A549 (cell line): ENCODE data around the gene MVB12B. TPM values are rescaled to one million over a fixed set of nuclear protein-coding genes. Genes with fewer than 3 reads are reported as not detected.

Experiments used
- ATAC-seq, 2 experiments: fragments of 200-7000 bp in 1 of 2; fragments of >200 bp in 1 of 2; cut with Nextera tagmentation in 1 of 2; cut with Tn5 transposase in 1 of 2; 3 replicates each; pipeline versions ENCODE4 v1.8.0 to v1.9.1; 2018 to 2020; ENCODE audit warnings: mild to moderate bottlenecking in 1 of 2, moderate library complexity in 1 of 2
- CTCF ChIA-PET: fragments of 300-600 bp; sonication (Branson Sonifier 250); formaldehyde crosslinking; extraction: SDS; loops from one replicate; lab custom pipeline; 2021; ENCODE audit warnings: antibody characterized with exemption, inconsistent platforms; lab: Yijun Ruan, JAX
- POLR2A ChIA-PET: fragments of 350-600 bp; formaldehyde crosslinking; extraction: SDS; loops from one replicate; lab custom pipeline; 2021; ENCODE audit warnings: antibody characterized with exemption, inconsistent platforms; lab: Yijun Ruan, JAX
- DNase-seq, 2 experiments: peaks; one replicate each; pipeline versions ENCODE4 v3.0.0 to v3.0.0-alpha.2; 2011 to 2016; ENCODE audit warnings: low read depth in 1 of 2, low spot score in 1 of 2
- FAIRE-seq: peaks from 2 replicates; lab custom pipeline; 2011; peaks lifted over from hg19 to GRCh38; lab: Jason Lieb, UNC
- H3K27ac ChIP-seq, 2 experiments: fragments of >200 bp; sonication (Bioruptor Twin); formaldehyde crosslinking; 3 replicates each; pipeline ENCODE4 v1.5.1; 2016 to 2017
- H3K4me1 ChIP-seq: fragments of >200 bp; sonication (Bioruptor Twin); formaldehyde crosslinking; 3 replicates; pipeline ENCODE4 v1.6.1; 2016
- H3K4me2 ChIP-seq: fragments of >200 bp; sonication (Bioruptor Twin); formaldehyde crosslinking; 3 replicates; pipeline ENCODE4 v1.6.1; 2016
- H3K4me3 ChIP-seq: fragments of >200 bp; sonication (Bioruptor Twin); formaldehyde crosslinking; 3 replicates; pipeline ENCODE4 v1.5.1; 2016
- H3K9me3 ChIP-seq: fragments of >200 bp; sonication (Bioruptor Twin); formaldehyde crosslinking; 3 replicates; pipeline ENCODE4 v1.6.1; 2016
- ATOH8 ChIP-seq: fragments of 250-450 bp; sonication (Bioruptor Pico); IDR thresholded peaks from 2 replicates; pipeline ENCODE4 v1.5.0; 2020; ENCODE audit warnings: low read depth, mild to moderate bottlenecking, moderate library complexity
- CBX2 ChIP-seq: fragments of 200-600 bp; sonication (generic); IDR thresholded peaks from 2 replicates; pipeline ENCODE4 v1.6.1; 2016; ENCODE audit warnings: low read depth, mild to moderate bottlenecking, borderline replicate concordance
- CTCF ChIP-seq: fragments of >200 bp; sonication (Bioruptor Twin); formaldehyde crosslinking; IDR thresholded peaks from 3 replicates; pipeline ENCODE4 v1.5.1; 2016
- E2F6 ChIP-seq: IDR thresholded peaks from 2 replicates; pipeline ENCODE4 v1.6.1; 2012; ENCODE audit warnings: low read depth, borderline replicate concordance
- ESRRA ChIP-seq: fragments of 150-350 bp; IDR thresholded peaks from 2 replicates; pipeline ENCODE4 v1.6.1; 2014; ENCODE audit warnings: mild to moderate bottlenecking, low read length, borderline replicate concordance
- FOSB ChIP-seq: fragments of 250-450 bp; sonication (Bioruptor Pico); IDR thresholded peaks from 2 replicates; pipeline ENCODE4 v1.5.0; 2020; ENCODE audit warnings: mild to moderate bottlenecking, moderate library complexity
- HDAC2 ChIP-seq: fragments of 200-600 bp; sonication (generic); IDR thresholded peaks from 2 replicates; pipeline ENCODE4 v1.6.1; 2016
- HEYL ChIP-seq: fragments of 250-450 bp; sonication (Bioruptor Pico); IDR thresholded peaks from 2 replicates; pipeline ENCODE4 v1.8.0; 2021; ENCODE audit warnings: mild to moderate bottlenecking, moderate library complexity
- HOXB13 ChIP-seq: fragments of 250-450 bp; sonication (Bioruptor Pico); IDR thresholded peaks from 2 replicates; pipeline ENCODE4 v1.5.0; 2020; ENCODE audit warnings: low read depth, mild to moderate bottlenecking, moderate library complexity
- JUNB ChIP-seq: fragments of >200 bp; sonication (Bioruptor Twin); formaldehyde crosslinking; IDR thresholded peaks from 2 replicates; pipeline ENCODE4 v1.6.1; 2016
- MAFK ChIP-seq: fragments of 450-650 bp; IDR thresholded peaks from 2 replicates; pipeline ENCODE4 v1.6.1; 2014; ENCODE audit not compliant: partially characterized antibody
- MAZ ChIP-seq: fragments of 150-350 bp; IDR thresholded peaks from 2 replicates; pipeline ENCODE4 v1.6.1; 2014; ENCODE audit warnings: antibody characterized with exemption, low read depth, low read length, borderline replicate concordance
- NFE2L2 ChIP-seq: fragments of 150-350 bp; conservative IDR thresholded peaks from 2 replicates; pipeline ENCODE4 v1.6.1; 2014; ENCODE audit warnings: low read length
- NR3C1 ChIP-seq: fragments of >200 bp; sonication (Bioruptor Twin); formaldehyde crosslinking; IDR thresholded peaks from 3 replicates; pipeline ENCODE4 v1.6.1; 2017
- REST ChIP-seq: fragments of 200-600 bp; sonication (generic); IDR thresholded peaks from 2 replicates; pipeline ENCODE4 v1.6.1; 2016; ENCODE audit warnings: antibody characterized with exemption, mild to moderate bottlenecking, moderate library complexity
- RNF2 ChIP-seq: fragments of 200-600 bp; sonication (generic); IDR thresholded peaks from 2 replicates; pipeline ENCODE4 v1.6.1; 2016; ENCODE audit warnings: low read depth, mild to moderate bottlenecking, antibody characterized with exemption, moderate library complexity, borderline replicate concordance
- ZNF302 ChIP-seq: fragments of 250-450 bp; sonication (Bioruptor Pico); IDR thresholded peaks from 2 replicates; pipeline ENCODE4 v1.9.0; 2021; ENCODE audit warnings: inconsistent platforms, mild to moderate bottlenecking, moderate library complexity
- ZSCAN20 ChIP-seq: fragments of 250-450 bp; sonication (Bioruptor Pico); IDR thresholded peaks from 2 replicates; pipeline ENCODE4 v1.8.0; 2022; ENCODE audit warnings: mild to moderate bottlenecking, moderate library complexity
- WGBS: methylation state at CpG from one replicate; pipeline ENCODE4 v1.1.6; 2017; ENCODE audit errors: missing lambda C conversion rate; 5-methylcytosine and 5-hydroxymethylcytosine counted together
- polyA plus RNA-seq, 4 experiments: library from polyadenylated mRNA; depleted of rRNA in 3 of 4; stranded (reverse); fragments of >200 nt; fragmentation: RNase III in 1 of 4; extraction: RNeasy Plus Mini Kit Qiagen cat#74134 plus additional on column Dnase treatment in 1 of 4; gene quantifications; 2 replicates in 3 of 4; 3 replicates in 1 of 4; pipeline ENCODE4 v1.2.3, GENCODE V29; 2011 to 2017
- TF ChIP-seq, protein P1 (sequence below): IDR thresholded peaks from 2 replicates; pipeline ENCODE4 v1.6.1; 2012
- TF ChIP-seq, protein P2 (sequence below): fragments of 150-350 bp; IDR thresholded peaks from 2 replicates; pipeline ENCODE4 v1.6.1; 2014; ENCODE audit warnings: low read depth, mild to moderate bottlenecking, low read length

Gene MVB12B
- polyA plus RNA-seq, 2 of the 4 experiments (the other 2 are of a cell fraction), result 4.6 to 5.9 TPM

GRCh38 chr9:126461029-126461428 is 134.4 kb downstream of the MVB12B start:
- no peak for ATAC-seq
- Histone ChIP-seq H3K9me3 (no peaks in the 10 kb centered on the region), H3K4me1 (peaks cover 7% of the 10 kb centered on the region; the same call in 2 of the 3 replicates), H3K27ac (no peak overlapping the region), H3K4me2 (no peak overlapping the region), H3K4me3 (no peak overlapping the region)
- TF ChIP-seq ZNF302 (no peak), JUNB (no peak), ZSCAN20 (CRISPR knock-in tag) (no peak), ESRRA (no peak)
- TF ChIP-seq, protein P1, sequence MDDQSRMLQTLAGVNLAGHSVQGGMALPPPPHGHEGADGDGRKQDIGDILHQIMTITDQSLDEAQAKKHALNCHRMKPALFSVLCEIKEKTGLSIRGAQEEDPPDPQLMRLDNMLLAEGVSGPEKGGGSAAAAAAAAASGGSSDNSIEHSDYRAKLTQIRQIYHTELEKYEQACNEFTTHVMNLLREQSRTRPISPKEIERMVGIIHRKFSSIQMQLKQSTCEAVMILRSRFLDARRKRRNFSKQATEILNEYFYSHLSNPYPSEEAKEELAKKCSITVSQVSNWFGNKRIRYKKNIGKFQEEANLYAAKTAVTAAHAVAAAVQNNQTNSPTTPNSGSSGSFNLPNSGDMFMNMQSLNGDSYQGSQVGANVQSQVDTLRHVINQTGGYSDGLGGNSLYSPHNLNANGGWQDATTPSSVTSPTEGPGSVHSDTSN, result no peak
- 93% methylated on average over 8 of the region's 8 CpGs for WGBS
- ChIA-PET CTCF (interaction anchor here (0.7 to 1.0 kb wide), 2 partner anchors 12 to 40 kb away, joined by 3 to 5 read pairs; no protein-coding TSS in a partner anchor), POLR2A (no interaction called here)
- no peak for DNase-seq
- no peak for FAIRE-seq

DNA sequence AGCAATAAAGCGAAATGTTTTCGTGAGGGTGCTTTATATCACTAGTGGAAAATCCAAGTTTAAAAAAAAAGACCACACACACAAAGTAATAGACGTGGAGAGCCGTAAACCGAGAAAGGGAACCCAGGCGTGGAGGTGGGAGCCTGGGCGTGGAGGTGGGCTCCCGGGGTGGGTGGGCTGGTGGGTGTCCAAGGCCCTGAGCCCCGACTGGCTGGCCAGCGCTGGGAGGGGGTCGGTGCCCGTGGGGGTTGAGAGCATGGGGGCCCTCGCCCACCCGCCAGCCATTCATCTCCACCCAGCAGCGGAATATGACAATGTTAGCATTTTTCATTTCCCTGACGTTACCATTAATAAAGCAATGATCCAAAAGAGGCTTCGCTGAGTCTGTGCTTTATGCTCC is 135.0 kb downstream of the MVB12B start:
- Histone ChIP-seq H3K4me3 (no peak overlapping the region), H3K27ac (no peak overlapping the region), H3K9me3 (no peaks in the 10 kb centered on the region), H3K4me2 (no peak overlapping the region), H3K4me1 (peaks cover 7% of the 10 kb centered on the region; the same call in 2 of the 3 replicates)
- WGBS, result 93% methylated on average over 16 of the region's 17 CpGs
- no peak for TF ChIP-seq FOSB
- TF ChIP-seq ATOH8 (CRISPR knock-in tag), result no peak
- no peak for TF ChIP-seq RNF2
- TF ChIP-seq CBX2, result no peak
- no peak for TF ChIP-seq CTCF
- DNase-seq (no peak), ATAC-seq (no peak), FAIRE-seq (no peak)
- POLR2A ChIA-PET, result no interaction called here
- CTCF ChIA-PET, result interaction anchor here (0.7 to 1.3 kb wide), 3 partner anchors 10 to 40 kb away, joined by 3 to 5 read pairs (median 4); no protein-coding TSS in a partner anchor

DNA sequence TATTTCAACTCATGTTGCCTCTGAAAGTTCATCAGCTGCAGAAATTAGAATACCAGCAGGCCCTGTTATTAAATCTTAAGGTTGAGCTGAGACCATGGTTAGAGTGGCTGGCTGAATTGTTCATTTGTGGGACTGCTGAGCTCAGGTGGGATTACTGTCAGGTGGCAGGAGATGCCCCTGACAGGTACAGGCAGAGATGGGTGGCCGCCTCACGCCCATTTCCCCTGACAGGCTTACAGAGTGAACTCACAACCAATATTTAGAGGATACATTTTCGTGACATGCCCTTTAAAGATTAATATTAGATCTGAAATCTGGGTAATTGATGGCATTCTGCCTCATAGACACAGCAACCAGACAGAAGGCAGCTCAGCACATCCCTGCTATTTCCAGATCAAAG is 136.0 kb downstream of the MVB12B start:
- 83% methylated on average over 3 of the region's 3 CpGs for WGBS
- peaks cover 7% of the 10 kb centered on the region; the same call in 2 of the 3 replicates for H3K4me1 ChIP-seq
- no peak overlapping the region for H3K4me2 ChIP-seq
- no peak for TF ChIP-seq MAFK
- TF ChIP-seq, protein P2, sequence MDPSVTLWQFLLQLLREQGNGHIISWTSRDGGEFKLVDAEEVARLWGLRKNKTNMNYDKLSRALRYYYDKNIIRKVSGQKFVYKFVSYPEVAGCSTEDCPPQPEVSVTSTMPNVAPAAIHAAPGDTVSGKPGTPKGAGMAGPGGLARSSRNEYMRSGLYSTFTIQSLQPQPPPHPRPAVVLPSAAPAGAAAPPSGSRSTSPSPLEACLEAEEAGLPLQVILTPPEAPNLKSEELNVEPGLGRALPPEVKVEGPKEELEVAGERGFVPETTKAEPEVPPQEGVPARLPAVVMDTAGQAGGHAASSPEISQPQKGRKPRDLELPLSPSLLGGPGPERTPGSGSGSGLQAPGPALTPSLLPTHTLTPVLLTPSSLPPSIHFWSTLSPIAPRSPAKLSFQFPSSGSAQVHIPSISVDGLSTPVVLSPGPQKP, result no peak
- TF ChIP-seq MAZ, result no peak
- no peak for TF ChIP-seq E2F6
- TF ChIP-seq NR3C1, result no peak
- no peak for TF ChIP-seq NFE2L2
- no peak for TF ChIP-seq HOXB13 (CRISPR knock-in tag)
- TF ChIP-seq HEYL (CRISPR knock-in tag), result no peak
- no peak for TF ChIP-seq REST
- no peak for TF ChIP-seq ZNF302
- no peak for TF ChIP-seq ZSCAN20 (CRISPR knock-in tag)
- TF ChIP-seq HDAC2, result no peak
- DNase-seq (no peak), ATAC-seq (no peak), FAIRE-seq (no peak)
- H3K27ac ChIP-seq, result no peak overlapping the region
- H3K4me3 ChIP-seq, result no peak overlapping the region
- POLR2A ChIA-PET, result interaction anchor here (0.5 kb wide), 1 partner anchor 205 kb away, joined by 3 read pairs; no protein-coding TSS in a partner anchor
- no peaks in the 10 kb centered on the region for H3K9me3 ChIP-seq
- CTCF ChIA-PET, result interaction anchor here (0.8 to 1.3 kb wide), 3 partner anchors 11 to 95 kb away, joined by 4 read pairs; no protein-coding TSS in a partner anchor
